Astrocyte (in vitro differentiated cells and primary cell): ENCODE data around the gene ZNF487. TPM values are rescaled to one million over a fixed set of nuclear protein-coding genes. Genes with fewer than 3 reads are reported as not detected.

ENCODE experiments used
- DNase-seq: peaks from one replicate; pipeline ENCODE4 v3.0.0-alpha.2; 2010; ENCODE audit warnings: low read depth
- FAIRE-seq: peaks from 2 replicates; lab custom pipeline; 2011; peaks lifted over from hg19 to GRCh38; lab: Jason Lieb, UNC
- H2AFZ ChIP-seq: 2 replicates; pipeline ENCODE4 v1.6.0; 2012; ENCODE audit warnings: low read depth, low read length, inconsistent platforms
- H3K27ac ChIP-seq: 2 replicates; pipeline ENCODE4 v1.5.1; 2011; ENCODE audit warnings: low read depth, low read length, inconsistent platforms
- H3K27me3 ChIP-seq: 2 replicates; pipeline ENCODE4 v1.6.0; 2011; ENCODE audit warnings: low read length, inconsistent platforms; ENCODE audit not compliant: insufficient read depth
- H3K36me3 ChIP-seq: 2 replicates; pipeline ENCODE4 v1.5.1; 2011; ENCODE audit warnings: low read length, inconsistent platforms; ENCODE audit not compliant: insufficient read depth
- H3K4me1 ChIP-seq: 2 replicates; pipeline ENCODE4 v1.5.1; 2011; ENCODE audit warnings: low read length, inconsistent platforms; ENCODE audit not compliant: insufficient read depth
- H3K4me2 ChIP-seq: 2 replicates; pipeline ENCODE4 v1.6.0; 2012; ENCODE audit warnings: low read length, inconsistent platforms
- H3K4me3 ChIP-seq: 2 replicates; pipeline ENCODE4 v1.5.1; 2011; ENCODE audit warnings: low read depth, mild to moderate bottlenecking, low read length, inconsistent platforms; ENCODE audit not compliant: insufficient read depth
- H3K79me2 ChIP-seq: 2 replicates; pipeline ENCODE4 v1.6.0; 2012; ENCODE audit warnings: mild to moderate bottlenecking, low read length, inconsistent platforms; ENCODE audit not compliant: insufficient read depth
- H3K9ac ChIP-seq: 2 replicates; pipeline ENCODE4 v1.6.0; 2012; ENCODE audit warnings: mild to moderate bottlenecking, low read length, inconsistent platforms
- H3K9me3 ChIP-seq: 2 replicates; pipeline ENCODE4 v1.5.1; 2012; ENCODE audit warnings: low read depth, mild to moderate bottlenecking, low read length, inconsistent platforms; ENCODE audit not compliant: insufficient read depth
- H4K20me1 ChIP-seq: 2 replicates; pipeline ENCODE4 v1.6.0; 2012; ENCODE audit warnings: low read length, inconsistent platforms; ENCODE audit not compliant: insufficient read depth
- H3K27ac Mint-ChIP-seq: one replicate; pipeline ENCODE4 v1.8.0; 2021; ENCODE audit warnings: mild to moderate bottlenecking, mixed read lengths; ENCODE audit not compliant: unreplicated experiment
- H3K27me3 Mint-ChIP-seq: one replicate; pipeline ENCODE4 v1.8.0; 2021; ENCODE audit warnings: low read depth, mixed read lengths; ENCODE audit not compliant: unreplicated experiment
- H3K36me3 Mint-ChIP-seq: one replicate; pipeline ENCODE4 v1.8.0; 2021; ENCODE audit warnings: low read depth, mixed read lengths; ENCODE audit not compliant: unreplicated experiment
- H3K4me1 Mint-ChIP-seq: one replicate; pipeline ENCODE4 v1.8.0; 2021; ENCODE audit warnings: low read depth, mixed read lengths; ENCODE audit not compliant: unreplicated experiment
- H3K4me3 Mint-ChIP-seq: one replicate; pipeline ENCODE4 v1.8.0; 2021; ENCODE audit warnings: mild to moderate bottlenecking, moderate library complexity, mixed read lengths; ENCODE audit not compliant: unreplicated experiment
- H3K9me3 Mint-ChIP-seq: one replicate; pipeline ENCODE4 v1.8.0; 2021; ENCODE audit warnings: mild to moderate bottlenecking, mixed read lengths; ENCODE audit not compliant: unreplicated experiment
- CTCF ChIP-seq: IDR thresholded peaks from 2 replicates; pipeline ENCODE4 v1.5.1; 2011; ENCODE audit warnings: low read depth, mild to moderate bottlenecking, inconsistent platforms, low read length, moderate library complexity; ENCODE audit not compliant: insufficient read depth
- EZH2 ChIP-seq: IDR thresholded peaks from 2 replicates; pipeline ENCODE4 v1.6.1; 2012; ENCODE audit warnings: mild to moderate bottlenecking, low read length, inconsistent platforms; ENCODE audit not compliant: insufficient read depth
- total RNA-seq: library from RNA; stranded (reverse); gene quantifications from 2 replicates; pipeline ENCODE4 v1.2.1, GENCODE V29; 2021

ZNF487 gene
- total RNA-seq, 1 donor from 2014 or later: 2.8 TPM

- Histone ChIP-seq H3K9me3 (no peaks in the 10 kb centered on the region), H3K79me2 (no peaks in the 10 kb centered on the region), H2AFZ (no peak overlapping the region), H4K20me1 (no peaks in the 10 kb centered on the region), H3K27ac (no peak overlapping the region), H3K9ac (no peak overlapping the region), H3K27me3 (no peaks in the 10 kb centered on the region), H3K4me3 (no peak overlapping the region), H3K36me3 (no peaks in the 10 kb centered on the region), H3K4me1 (no peaks in the 10 kb centered on the region), H3K4me2 (no peak overlapping the region)
- Mint-ChIP-seq H3K4me3 (no peak overlapping the region), H3K36me3 (no peaks in the 10 kb centered on the region), H3K9me3 (no peaks in the 10 kb centered on the region), H3K4me1 (no peaks in the 10 kb centered on the region), H3K27me3 (no peaks in the 10 kb centered on the region), H3K27ac (no peak overlapping the region)
- FAIRE-seq (no peak), DNase-seq (no peak)
- TF ChIP-seq EZH2 (no peak), CTCF (no peak)
These were observed 34.2 kb downstream of the ZNF487 start for GRCh38 chr10:43471146-43471545.

GRCh38 chr10:43471935-43472720 is 35.2 kb downstream of the ZNF487 start:
- DNase-seq (no peak), FAIRE-seq (no peak)
- no peaks in the 10 kb centered on the region for H3K9me3 ChIP-seq
- Mint-ChIP-seq H3K4me1 (no peaks in the 10 kb centered on the region), H3K36me3 (no peaks in the 10 kb centered on the region), H3K9me3 (no peaks in the 10 kb centered on the region), H3K4me3 (no peak overlapping the region), H3K27me3 (no peaks in the 10 kb centered on the region), H3K27ac (no peak overlapping the region)
- H3K4me3 ChIP-seq: no peak overlapping the region
- no peak overlapping the region for H3K4me2 ChIP-seq
- no peak overlapping the region for H3K9ac ChIP-seq
- H3K79me2 ChIP-seq: no peaks in the 10 kb centered on the region
- TF ChIP-seq EZH2 (no peak), CTCF (no peak)
- H3K4me1 ChIP-seq: no peaks in the 10 kb centered on the region
- no peaks in the 10 kb centered on the region for H3K36me3 ChIP-seq
- H3K27ac ChIP-seq: no peak overlapping the region
- no peak overlapping the region for H2AFZ ChIP-seq
- H3K27me3 ChIP-seq: no peaks in the 10 kb centered on the region
- H4K20me1 ChIP-seq: no peaks in the 10 kb centered on the region

- no peak overlapping the region for H3K4me3 ChIP-seq
- H3K4me1 ChIP-seq: no peaks in the 10 kb centered on the region
- no peak overlapping the region for H3K4me2 ChIP-seq
- H4K20me1 ChIP-seq: no peaks in the 10 kb centered on the region
- Mint-ChIP-seq H3K36me3 (peaks cover 17% of the 10 kb centered on the region), H3K27ac (no peak overlapping the region), H3K4me1 (no peaks in the 10 kb centered on the region), H3K9me3 (peaks cover 32% of the 10 kb centered on the region), H3K4me3 (no peak overlapping the region), H3K27me3 (no peaks in the 10 kb centered on the region)
- H3K36me3 ChIP-seq: no peaks in the 10 kb centered on the region
- no peak overlapping the region for H3K9ac ChIP-seq
- peak; percentile 8 for DNase-seq
- H3K27ac ChIP-seq: no peak overlapping the region
- no peak for FAIRE-seq
- peaks cover 30% of the 10 kb centered on the region for H3K9me3 ChIP-seq
- no peaks in the 10 kb centered on the region for H3K79me2 ChIP-seq
- H2AFZ ChIP-seq: no peak overlapping the region
- TF ChIP-seq EZH2: no peak
- no peak for TF ChIP-seq CTCF
- H3K27me3 ChIP-seq: no peaks in the 10 kb centered on the region
These were observed 42.4 kb downstream of the ZNF487 start for GRCh38 chr10:43479275-43479674.
